ENCODE data around the gene CLASP1. TPM values are rescaled to one million over a fixed set of nuclear protein-coding genes. Genes with fewer than 3 reads are reported as not detected.

Gene CLASP1
- total and polyA plus RNA-seq, 12 donors, result 10.1 to 90.6 (median 71.7) TPM

- H3K4me3 ChIP-seq, result no peak overlapping the region
- peaks cover 4 to 69% (median 59%) of the 10 kb centered on the region in 9 donors for H3K4me1 ChIP-seq
- H3K27me3 ChIP-seq, result no peaks in the 10 kb centered on the region
- H3K27ac ChIP-seq, result peak overlapping the region in 1 of 10 donors; percentile 27
- DNase-seq (no peak), ATAC-seq (no peak)
- peaks cover 0 to 52% (median 6%) of the 10 kb centered on the region in 9 donors for H3K36me3 ChIP-seq
- no peaks in the 10 kb centered on the region for H3K9me3 ChIP-seq
- WGBS, 2 donors, result 66 to 72% methylated on average over 3 of the region's 3 CpGs
- intact Hi-C loops (cut with DNase I), result loop anchor here in 6 of 10 donors (5.0 to 10.0 kb wide), 4 partner anchors 35 to 188 kb away; no protein-coding TSS in a partner anchor
- TF ChIP-seq CTCF (IDR thresholded peaks at IDR 0.05), result no peak
These were observed 122.1 kb downstream of the CLASP1 start for GRCh38 chr2:121527009-121527682.

- no peaks in the 10 kb centered on the region for H3K27me3 ChIP-seq
- DNase-seq, result no peak
- intact Hi-C loops (cut with DNase I), result loop anchor here in 6 of 10 donors (5.0 to 10.0 kb wide), 4 partner anchors 33 to 190 kb away; no protein-coding TSS in a partner anchor
These were observed 124.4 kb downstream of the CLASP1 start for GRCh38 chr2:121524685-121525425.

GRCh38 chr2:121521359-121521758, 127.9 kb downstream of the CLASP1 start:
- Histone ChIP-seq H3K9me3 (no peaks in the 10 kb centered on the region), H3K27me3 (no peaks in the 10 kb centered on the region), H3K27ac (peak overlapping the region in 1 of 10 donors; percentile 13), H3K4me1 (peaks cover 0 to 40% (median 31%) of the 10 kb centered on the region in 9 donors), H3K4me3 (no peak overlapping the region), H3K36me3 (peaks cover 0 to 99% (median 8%) of the 10 kb centered on the region in 9 donors)
- no peak for TF ChIP-seq CTCF (IDR thresholded peaks at IDR 0.05)
- DNase-seq (no peak), ATAC-seq (peak in 1 of 8 donors; percentile 68)
- intact Hi-C loops (cut with DNase I), result loop anchor here in 4 of 10 donors (10.0 kb wide), 2 partner anchors 117 to 193 kb away; no protein-coding TSS in a partner anchor
- 88 to 90% methylated on average over 10 of the region's 10 CpGs for WGBS, 2 donors

More at GRCh38 chr2:121524685-121525425, 124.4 kb downstream of the CLASP1 start:
- no peak for TF ChIP-seq CTCF (IDR thresholded peaks at IDR 0.05)
- peaks cover 4 to 68% (median 60%) of the 10 kb centered on the region in 9 donors for H3K4me1 ChIP-seq
- no peaks in the 10 kb centered on the region for H3K9me3 ChIP-seq
- H3K36me3 ChIP-seq, result peaks cover 0 to 75% (median 6%) of the 10 kb centered on the region in 9 donors
- H3K4me3 ChIP-seq, result no peak overlapping the region
- ATAC-seq, result peak in 7 of 8 donors; percentile 18 to 65 (median 53)
- 33 to 47% methylated on average over 9 of the region's 9 CpGs for WGBS, 2 donors
- H3K27ac ChIP-seq, result peak overlapping the region in 6 of 10 donors; percentile 11 to 47 (median 29)

GRCh38 chr2:121520641-121520994, 128.6 kb downstream of the CLASP1 start:
- H3K4me1 ChIP-seq, result peaks cover 0 to 32% (median 26%) of the 10 kb centered on the region in 9 donors
- peak overlapping the region in 2 of 10 donors; percentile 13 for H3K27ac ChIP-seq
- TF ChIP-seq CTCF (IDR thresholded peaks at IDR 0.05), result no peak
- no peak overlapping the region for H3K4me3 ChIP-seq
- ATAC-seq, result no peak
- H3K36me3 ChIP-seq, result peaks cover 0 to 99% (median 8%) of the 10 kb centered on the region in 9 donors
- no peaks in the 10 kb centered on the region for H3K27me3 ChIP-seq
- intact Hi-C loops (cut with DNase I), result loop anchor here in 4 of 10 donors (10.0 kb wide), 2 partner anchors 116 to 194 kb away; no protein-coding TSS in a partner anchor
- 70 to 80% methylated on average over 3 of the region's 3 CpGs for WGBS, 2 donors
- no peak for DNase-seq
- no peaks in the 10 kb centered on the region for H3K9me3 ChIP-seq
